HG03439 (cell line): Measurements from ENCODE around the gene KNDC1.
"Not testable (repeated sequence)": the region's sequence is repeated elsewhere in the genome, so short reads cannot be mapped to it uniquely, and the experiment has no call there.

Experiments used
- ATAC-seq: cut with Tn5 transposase; IDR thresholded peaks from one replicate; pipeline ENCODE4 v1.9.1; 2021; ENCODE audit warnings: mild to moderate bottlenecking, moderate library complexity; ENCODE audit not compliant: unreplicated experiment

Gene KNDC1

GRCh38 chr10:133159950-133160825 lies at the start of gene KNDC1:
Gene KNDC1, plus strand, starts transcription at chr10:133160219. Its CDS starts 249 bp downstream, at chr10:133160468.
- ATAC-seq, result no peak

DNA sequence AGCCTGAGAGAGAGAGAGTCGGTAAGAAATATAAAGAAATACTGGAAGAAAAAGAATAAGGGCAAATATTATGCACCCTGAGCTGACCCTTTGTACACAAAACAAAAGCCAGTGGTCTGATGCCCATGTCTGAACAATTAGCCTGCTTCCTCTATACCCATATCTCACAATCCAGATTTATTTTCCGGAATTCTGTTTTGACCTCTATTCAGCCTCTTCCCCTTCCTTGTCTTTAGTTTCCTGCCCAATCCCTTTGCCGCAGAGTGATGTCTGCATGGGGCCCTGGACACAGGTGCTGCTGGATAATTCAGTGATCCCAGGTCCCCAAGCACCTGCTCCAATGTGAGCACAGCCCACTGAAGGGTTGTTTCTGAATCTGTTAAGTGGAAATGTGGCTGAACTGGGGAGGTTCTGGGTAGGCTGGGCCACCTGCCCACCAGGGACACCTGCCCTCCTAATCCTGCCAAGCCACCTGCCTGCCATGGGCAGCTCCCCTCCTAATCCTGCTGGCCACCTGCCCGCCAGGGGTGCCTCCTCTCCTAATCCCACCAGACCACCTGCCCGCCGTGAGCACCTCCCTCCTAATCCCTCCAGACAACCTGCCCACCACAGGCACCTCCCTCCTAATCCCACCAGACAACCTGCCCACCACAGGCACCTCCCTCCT lies 49.3 kb upstream of the KNDC1 start:
- no peak for ATAC-seq

DNA sequence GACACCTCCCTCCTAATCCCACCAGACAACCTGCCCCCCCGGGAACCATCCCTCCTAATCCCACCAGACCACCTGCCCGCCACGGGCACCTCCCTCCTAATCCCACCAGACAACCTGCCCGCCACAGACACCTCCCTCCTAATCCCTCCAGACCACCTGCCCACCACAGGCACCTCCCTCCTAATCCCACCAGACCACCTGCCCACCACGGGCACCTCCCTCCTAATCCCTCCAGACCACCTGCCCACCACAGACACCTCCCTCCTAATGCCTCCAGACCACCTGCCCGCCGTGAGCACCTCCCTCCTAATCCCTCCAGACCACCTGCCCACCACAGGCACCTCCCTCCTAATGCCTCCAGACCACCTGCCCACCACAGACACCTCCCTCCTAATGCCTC lies 48.4 kb upstream of the KNDC1 start:
- not testable (repeated sequence) for ATAC-seq

DNA sequence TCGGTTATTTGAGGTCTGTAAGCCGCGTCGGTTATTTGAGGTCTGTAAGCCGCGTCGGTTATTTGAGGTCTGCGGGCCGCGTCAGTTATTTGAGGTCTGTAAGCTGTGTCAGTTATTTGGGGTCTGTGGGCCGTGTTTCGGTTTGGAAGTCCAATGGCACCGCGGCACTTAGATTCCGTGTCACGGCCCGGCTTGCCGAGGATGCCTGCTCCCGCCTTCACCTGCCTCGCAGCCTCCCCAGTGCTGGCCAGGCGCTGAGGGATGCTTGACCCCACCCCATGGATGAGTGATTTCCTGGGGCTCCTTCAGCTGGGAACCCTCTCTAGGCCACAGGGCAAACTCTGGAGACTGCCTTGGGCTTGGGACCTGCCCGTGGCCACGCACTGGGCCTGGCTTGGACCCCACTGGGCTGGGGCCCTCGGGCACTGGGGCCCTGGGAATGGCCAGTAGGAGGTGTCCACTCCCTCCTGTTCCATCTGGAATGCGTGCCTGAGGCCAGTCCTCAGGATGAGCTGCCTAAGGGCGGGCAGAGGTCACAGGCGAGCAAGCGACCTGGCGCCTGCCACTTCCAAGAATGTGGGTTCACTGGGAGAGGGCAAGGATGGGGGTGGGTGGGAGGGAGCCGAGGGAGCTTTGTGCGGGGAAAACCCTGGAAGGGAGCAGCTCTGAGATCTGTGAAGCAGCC lies 46.7 kb upstream of the KNDC1 start:
- ATAC-seq, result no peak

- no peak for ATAC-seq
These were observed 46.2 kb upstream of the KNDC1 start for GRCh38 chr10:133113847-133114246.

GRCh38 chr10:133114251-133114650 lies 45.8 kb upstream of the KNDC1 start:
- ATAC-seq, result no peak

DNA sequence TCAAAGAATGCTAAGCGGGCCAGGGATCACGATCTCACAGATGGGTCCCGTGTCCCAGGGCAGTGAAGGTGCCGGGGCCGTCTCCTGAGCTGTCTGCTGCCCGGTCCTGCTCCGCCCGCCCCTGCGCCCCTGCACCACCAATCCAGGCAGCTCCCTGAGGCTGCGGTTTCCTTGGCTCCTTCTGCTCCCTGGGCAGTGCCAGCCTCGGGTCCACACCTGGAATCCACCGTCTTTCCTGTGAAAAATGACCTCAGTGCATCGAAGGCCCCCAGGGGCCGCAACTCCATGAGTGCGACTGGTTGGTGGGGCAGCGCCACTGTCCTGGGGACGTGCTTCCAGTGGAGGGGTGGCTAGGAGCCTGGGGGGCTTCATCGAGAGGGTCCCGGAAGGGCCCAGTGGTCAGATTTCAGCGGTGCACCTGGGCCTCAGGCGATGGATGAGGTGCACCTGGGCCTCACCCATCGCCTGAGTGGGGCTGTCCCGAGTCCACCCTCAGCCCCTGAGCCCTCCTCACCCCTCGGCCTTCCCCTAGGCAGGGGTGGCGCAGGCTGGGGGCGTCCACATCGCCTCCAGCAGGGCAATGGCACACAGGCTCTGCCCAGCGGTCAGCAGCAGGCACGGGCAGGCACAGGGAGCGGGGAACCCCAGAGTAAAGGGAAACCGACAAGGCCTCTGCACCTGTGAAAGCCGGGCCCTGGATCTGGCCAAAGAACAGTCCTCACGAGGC lies 45.1 kb upstream of the KNDC1 start:
- no peak for ATAC-seq

GRCh38 chr10:133115453-133115842 lies 44.6 kb upstream of the KNDC1 start:
- ATAC-seq, result no peak

GRCh38 chr10:133115976-133116375 lies 44.0 kb upstream of the KNDC1 start:
- no peak for ATAC-seq

DNA sequence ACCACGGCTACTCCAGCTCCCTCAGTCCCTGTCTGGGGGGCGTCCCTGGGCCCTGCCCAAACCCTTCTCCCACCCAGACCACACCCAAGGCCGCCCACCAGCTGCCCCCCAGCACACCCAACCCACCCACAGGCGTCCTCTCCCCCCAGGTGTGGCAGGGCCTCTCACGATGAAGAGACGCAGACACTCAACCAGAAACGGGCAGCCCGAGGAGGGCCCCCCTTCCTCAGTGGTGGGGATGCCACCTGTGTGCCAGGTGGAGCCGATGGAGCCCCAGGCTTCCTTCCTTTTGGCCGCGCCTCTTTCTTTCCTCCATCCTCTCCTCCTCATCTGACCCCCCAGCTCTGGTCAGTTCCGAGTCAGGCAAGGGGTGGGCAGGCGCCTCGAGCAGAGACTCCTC lies 43.6 kb upstream of the KNDC1 start:
- no peak for ATAC-seq

GRCh38 chr10:133117036-133117687 lies 42.9 kb upstream of the KNDC1 start:
- no peak for ATAC-seq

DNA sequence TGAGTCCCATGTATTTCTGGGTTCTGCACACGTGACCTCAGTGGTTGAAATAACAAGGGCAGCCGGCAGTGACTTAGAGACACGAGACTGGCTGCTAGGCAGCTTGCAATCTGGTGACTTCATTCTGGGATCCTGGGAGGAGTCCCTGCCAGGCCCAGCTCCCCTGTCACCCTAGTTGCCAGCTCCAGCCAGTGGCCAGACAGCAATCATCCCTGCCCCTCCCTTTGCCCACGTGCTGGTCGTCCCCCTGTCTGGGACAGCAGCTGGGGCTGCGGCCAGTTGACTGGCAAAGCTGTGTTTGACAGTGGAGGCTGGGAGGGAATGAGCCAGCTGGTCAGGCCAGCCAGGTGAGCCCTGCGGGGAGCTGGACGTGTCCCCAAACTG lies 42.3 kb upstream of the KNDC1 start:
- no peak for ATAC-seq

DNA sequence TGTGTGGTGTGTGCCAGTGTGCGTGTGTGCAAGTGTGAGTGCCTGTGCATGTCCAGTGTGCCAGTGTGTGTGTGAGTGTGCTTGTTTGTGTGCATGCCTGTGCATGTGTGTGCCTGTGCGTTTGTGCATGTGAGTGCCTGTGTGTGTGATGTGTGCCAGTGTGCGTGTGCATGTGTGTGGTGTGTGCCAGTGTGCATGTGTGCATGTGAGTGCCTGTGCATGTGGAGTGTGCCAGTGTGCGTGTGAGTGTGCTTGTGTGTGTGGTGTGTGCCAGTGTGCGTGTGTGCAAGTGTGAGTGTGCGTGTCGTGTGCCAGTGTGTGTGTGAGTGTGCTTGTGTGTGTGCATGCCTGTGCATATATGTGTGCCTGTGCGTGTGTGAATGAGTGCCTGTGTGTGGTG lies 38.5 kb upstream of the KNDC1 start:
- no peak for ATAC-seq

DNA sequence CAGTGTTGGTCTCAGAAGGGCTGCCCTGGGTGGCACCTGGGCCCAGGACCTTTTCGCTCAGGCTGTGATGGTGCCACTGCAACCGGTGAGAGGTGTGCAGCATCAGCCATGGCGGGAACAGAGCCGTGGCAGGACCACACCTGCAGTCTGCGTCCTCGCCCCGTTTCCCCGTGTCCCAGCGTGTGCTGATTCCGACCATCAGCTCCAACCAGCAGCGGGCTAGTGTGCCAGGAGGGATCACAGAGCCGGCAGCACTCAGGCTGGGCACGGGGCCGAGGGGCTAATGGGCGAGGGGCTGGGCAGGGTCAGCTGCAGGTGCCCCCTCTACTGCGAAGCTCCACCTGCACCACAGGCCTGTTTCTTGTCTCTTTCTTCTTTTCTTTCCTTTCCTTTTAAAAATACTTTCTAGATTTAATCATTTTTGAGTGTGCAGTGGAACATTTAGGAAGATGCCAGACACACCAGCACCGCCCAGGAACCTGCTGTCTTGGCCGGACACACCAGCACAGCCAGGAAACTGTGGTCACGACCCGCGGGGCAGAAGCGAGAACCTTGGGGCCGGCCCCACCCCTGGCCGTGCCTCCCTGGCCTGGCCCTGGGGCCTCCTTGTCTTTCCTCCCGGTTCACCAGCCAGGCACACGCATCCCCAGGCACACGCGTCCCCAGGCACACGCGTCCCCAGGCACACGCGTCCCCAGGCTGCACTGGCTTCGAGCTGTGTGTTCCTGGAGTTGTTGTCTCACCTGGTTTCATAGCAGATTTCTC lies 37.7 kb upstream of the KNDC1 start:
- ATAC-seq, result no peak

- ATAC-seq, result no peak
These were observed 36.8 kb upstream of the KNDC1 start for GRCh38 chr10:133123050-133123745.

- ATAC-seq, result no peak
These were observed 36.2 kb upstream of the KNDC1 start for GRCh38 chr10:133123746-133124356.

- no peak for ATAC-seq
These were observed 35.4 kb upstream of the KNDC1 start for GRCh38 chr10:133124357-133125211.

DNA sequence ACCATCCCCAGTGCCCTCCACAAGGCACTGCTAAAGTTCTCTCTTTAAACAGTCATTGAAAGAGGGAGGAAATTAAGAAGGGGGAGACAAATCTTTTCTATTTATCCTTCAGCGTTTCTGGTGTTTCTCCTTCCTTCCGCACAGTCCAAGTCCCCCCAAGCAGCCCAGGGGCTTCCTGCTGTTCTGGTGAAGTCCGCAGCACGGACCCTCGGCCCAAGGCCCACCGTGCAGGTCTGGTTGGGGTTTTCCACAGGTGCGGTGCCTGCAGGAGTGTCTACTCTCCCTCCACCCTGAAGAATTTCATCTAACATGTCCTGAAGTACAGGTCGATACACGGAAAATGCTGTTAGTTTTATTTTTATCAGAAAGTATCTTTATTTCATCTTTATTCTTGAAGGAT lies 34.1 kb upstream of the KNDC1 start:
- ATAC-seq, result no peak
